ENCODE results near the gene MVB12B.

DNA sequence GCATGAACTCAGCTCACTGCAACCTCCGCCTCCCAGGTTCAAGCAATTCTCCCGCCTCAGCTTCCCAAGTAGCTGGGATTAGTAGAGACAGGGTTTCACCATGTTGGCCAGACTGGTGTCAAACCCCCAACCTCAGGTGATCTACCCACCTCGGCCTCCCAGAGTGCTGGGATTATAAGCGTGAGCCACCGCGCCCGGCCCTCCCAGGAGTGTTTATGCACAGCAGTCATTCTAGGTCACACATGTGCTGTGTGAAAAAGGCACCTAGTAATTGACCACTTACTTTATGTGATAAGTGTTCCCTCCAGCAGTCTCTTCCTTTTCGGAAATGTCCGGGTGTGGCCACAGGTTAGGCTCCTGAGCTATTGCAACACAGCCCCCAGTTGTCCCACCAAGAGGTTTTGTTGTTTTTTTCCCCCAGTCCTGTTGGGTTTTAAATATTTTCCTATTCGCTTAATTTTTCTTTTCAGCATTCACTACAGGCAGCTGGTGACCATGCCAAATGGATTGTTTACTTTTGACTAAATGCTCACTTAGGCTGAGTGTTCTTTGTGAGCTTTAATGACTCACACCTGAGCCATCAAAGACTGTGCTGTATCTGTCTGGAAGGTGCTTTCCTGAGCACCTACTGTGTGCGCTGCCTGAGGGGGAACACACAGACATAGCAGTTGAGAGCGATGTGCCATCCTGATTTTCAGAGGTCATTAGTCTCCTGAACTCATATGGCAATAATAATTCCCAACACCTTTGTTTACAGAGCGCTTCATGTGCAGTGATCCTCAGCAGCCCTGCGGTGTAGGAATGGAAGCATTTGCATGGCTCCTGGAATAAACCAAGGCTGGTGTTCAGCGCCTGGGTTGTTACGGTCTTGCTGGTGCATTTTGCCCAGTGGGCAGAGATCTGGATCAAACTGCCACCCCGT is 94.3 kb downstream of the MVB12B start:
- no peak for TF ChIP-seq CTCF (IDR thresholded peaks at IDR 0.05; ENCODE audit: low read depth, low read length)
- TF ChIP-seq MYC (IDR thresholded peaks at IDR 0.05; ENCODE audit: low read depth, low read length), result no peak
- TF ChIP-seq POLR2A (IDR thresholded peaks at IDR 0.05; ENCODE audit: extremely low read depth, insufficient read length), result no peak
- no peak for TF ChIP-seq MAX (IDR thresholded peaks at IDR 0.05; ENCODE audit: low read depth, low read length)
